Measurements from ENCODE around the gene NFIX.

The NFIX gene

DNA sequence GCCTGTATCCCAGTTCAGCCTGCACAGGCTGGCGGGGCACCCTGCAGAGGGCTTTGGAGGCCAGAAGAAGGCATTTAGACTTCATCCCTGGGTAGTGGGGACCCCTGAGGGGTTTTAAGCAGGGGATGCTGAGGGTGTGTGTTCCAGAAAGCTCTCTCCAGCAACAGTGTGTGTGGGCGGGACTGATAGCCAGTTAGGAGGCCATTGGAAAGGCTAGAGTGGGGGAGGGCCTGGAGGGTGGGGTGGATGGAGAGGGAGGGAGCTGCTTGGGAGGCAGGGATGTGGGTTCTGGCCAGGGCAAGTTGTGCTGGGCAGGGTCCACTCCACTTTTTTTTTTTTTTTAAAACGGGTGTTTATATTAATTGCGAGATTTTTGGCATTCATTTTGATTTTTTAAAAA is 79.1 kb downstream of the NFIX start:
- no peak for DNase-seq (ENCODE audit: low read depth)

DNA sequence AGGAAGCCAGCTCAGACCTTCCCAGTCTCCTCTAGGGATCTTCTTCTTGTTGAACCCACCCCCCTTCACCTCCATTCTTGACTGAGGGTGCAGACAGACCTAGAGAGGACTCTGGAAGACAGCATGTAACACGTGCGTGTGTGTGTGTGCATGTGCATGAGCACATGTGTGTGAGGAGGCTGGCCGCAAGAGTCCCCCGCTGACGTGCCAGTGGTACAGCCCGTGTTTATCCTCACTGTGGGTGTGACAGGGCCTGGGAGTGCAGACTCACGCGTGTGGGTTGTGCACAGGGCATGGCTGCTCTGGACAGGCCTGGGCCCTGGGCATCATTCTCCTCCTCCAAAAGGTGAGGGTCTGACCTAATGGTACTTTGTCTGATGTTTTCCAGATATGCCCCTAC is 81.0 kb downstream of the NFIX start:
- DNase-seq (ENCODE audit: low read depth) = no peak

DNA sequence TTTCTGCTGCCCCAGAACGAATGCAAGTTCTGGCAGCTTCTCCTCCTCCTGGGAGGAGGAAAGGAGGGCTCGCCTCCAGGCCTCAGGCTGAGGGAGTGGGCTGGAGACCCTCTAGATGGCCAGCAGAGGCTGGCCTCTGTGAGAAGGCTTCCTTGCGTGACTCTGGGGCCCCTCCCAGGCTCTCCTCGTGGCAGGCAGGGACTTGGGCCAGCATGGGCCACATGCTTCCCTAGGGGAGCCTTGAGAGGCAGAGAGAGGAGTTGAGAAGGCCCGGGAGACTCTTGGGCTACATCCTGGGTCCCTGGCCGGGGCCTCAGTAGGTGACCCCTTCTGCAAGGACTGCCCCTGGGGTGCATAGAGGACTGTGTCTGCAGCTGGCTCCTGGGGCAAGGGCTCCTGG is 81.5 kb downstream of the NFIX start:
- no peak for DNase-seq (ENCODE audit: low read depth)

- no peak for DNase-seq (ENCODE audit: low read depth)
These were observed 82.0 kb downstream of the NFIX start for GRCh38 chr19:13077240-13077639.

DNA sequence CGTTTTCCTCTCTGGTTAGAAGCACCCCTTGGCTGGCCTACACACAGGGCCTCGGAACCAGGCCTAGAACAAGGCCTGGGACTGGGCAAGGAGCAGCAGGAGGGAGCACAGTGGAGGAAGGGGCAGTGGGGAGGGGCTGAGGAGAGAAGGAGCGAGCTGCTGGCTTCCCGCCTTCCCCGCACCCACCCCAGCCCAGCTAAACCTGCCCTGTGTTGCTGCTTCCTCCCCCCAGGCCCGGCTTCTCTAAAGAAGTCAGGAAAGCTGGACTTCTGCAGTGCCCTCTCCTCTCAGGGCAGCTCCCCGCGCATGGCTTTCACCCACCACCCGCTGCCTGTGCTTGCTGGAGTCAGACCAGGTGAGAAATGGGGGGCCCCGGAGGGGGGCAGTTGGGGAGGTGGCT is 83.1 kb downstream of the NFIX start:
- DNase-seq (ENCODE audit: low read depth) = no peak

GRCh38 chr19:13078897-13079541 is 83.7 kb downstream of the NFIX start:
- no peak for DNase-seq (ENCODE audit: low read depth)

GRCh38 chr19:13079542-13079986 is 84.3 kb downstream of the NFIX start:
- DNase-seq (ENCODE audit: low read depth) = no peak

DNA sequence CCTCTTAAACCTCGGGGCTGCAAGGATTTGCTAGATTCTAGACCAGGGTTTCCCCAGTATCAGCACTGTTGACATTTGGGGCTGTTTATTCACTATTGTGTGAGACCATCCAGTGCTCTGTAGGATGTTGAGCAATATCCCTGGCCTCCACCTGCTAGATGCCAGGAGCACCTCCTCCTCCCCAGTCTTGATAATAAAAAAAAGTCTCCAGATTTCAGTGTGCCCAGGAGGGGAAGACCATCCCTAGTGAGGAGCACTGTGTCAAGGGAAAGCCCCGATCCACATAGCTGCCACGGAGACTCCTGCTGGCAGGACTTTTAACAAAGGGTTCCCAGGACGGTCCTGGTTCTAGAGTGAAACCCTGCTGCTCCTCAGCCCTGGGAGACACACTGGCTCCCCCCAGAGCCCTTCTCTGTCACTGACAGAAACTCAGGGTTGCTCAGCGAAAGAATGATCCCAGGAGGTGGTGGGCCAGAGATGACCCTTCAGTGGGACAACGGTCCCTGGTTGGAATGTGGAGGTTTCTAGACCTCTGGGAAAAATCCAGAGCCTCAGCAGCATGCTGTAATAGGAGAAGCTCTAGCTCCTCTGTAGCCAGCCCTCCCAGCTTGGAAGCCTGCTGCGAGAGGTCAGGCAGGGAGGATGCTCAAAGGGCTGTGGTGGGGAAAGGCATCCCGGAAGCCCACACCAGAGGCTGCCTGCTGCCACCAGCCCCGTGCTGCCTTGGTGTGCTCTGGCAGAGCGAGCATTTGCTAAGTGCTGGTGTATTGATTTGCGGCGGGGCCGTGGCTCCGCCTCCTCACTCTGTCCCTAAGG is 87.1 kb downstream of the NFIX start:
- no peak for DNase-seq (ENCODE audit: low read depth)

- DNase-seq (ENCODE audit: low read depth) = no peak
These were observed 87.7 kb downstream of the NFIX start for GRCh38 chr19:13083008-13083404.

GRCh38 chr19:13083627-13084026 is 88.4 kb downstream of the NFIX start:
- DNase-seq (ENCODE audit: low read depth) = no peak

- DNase-seq (ENCODE audit: low read depth) = no peak
These were observed 90.4 kb downstream of the NFIX start for GRCh38 chr19:13085666-13086065.

DNA sequence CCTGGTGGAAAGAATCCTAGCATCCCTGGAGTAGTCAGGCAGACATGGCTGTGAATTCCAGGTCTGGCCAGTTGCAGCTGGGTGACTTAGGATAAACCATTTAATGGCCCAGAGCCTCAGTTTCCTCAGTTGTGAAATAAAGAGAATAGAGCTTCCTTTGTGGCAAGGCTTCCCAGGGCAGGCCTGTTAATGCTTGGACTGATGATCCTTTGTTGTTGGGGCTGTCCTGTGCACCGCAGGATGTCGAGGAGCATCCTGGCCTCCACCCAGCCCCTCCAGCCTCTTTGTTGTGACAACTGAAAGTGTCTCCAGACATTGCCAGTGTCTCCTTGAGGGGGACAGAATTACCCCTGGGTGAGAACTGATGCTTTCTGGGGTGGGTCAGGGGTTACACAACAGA is 91.1 kb downstream of the NFIX start:
- no peak for DNase-seq (ENCODE audit: low read depth)

GRCh38 chr19:13087295-13087694 is 92.0 kb downstream of the NFIX start:
- DNase-seq (ENCODE audit: low read depth) = no peak

GRCh38 chr19:13087795-13088537 is 92.7 kb downstream of the NFIX start:
- no peak for DNase-seq (ENCODE audit: low read depth)

DNA sequence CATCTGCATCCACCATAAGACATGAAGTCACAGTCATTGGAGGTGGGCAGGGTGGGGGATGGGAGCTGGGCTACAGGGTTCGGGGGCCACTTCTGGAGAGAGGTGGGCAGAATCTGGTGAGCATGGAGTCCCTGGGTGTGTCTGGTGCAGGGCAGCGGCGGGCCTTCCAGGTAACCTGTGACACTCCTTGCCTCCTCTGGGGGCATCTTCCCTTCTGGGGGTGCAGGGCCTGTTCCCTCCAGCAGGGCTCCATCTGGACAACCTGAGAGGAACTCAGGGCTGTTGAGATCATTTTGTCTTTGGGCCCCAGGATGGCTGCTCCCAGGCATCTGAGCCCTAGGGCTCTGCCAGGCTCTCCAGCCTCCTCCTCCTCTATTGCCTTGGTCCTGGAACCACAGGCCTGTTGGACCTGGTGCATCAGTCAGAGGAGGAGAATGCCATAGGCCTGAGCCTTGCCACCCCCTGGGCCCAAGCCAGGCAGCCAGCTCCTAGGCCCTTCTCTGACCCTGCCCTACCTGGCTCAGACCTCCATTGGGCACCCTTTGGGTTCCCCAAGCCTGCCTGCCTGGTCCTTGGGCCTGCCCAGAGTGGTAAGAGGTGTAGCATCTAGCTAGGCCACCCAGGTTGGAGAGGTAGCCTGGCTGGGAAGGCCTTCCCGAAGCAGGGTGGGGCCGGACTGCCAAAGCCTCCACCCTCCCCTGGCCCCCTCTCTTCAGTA is 94.0 kb downstream of the NFIX start:
- no peak for DNase-seq (ENCODE audit: low read depth)

GRCh38 chr19:13089857-13090507 is 94.7 kb downstream of the NFIX start:
- DNase-seq (ENCODE audit: low read depth) = no peak

- no peak for DNase-seq (ENCODE audit: low read depth)
These were observed 95.4 kb downstream of the NFIX start for GRCh38 chr19:13090511-13091231.

DNA sequence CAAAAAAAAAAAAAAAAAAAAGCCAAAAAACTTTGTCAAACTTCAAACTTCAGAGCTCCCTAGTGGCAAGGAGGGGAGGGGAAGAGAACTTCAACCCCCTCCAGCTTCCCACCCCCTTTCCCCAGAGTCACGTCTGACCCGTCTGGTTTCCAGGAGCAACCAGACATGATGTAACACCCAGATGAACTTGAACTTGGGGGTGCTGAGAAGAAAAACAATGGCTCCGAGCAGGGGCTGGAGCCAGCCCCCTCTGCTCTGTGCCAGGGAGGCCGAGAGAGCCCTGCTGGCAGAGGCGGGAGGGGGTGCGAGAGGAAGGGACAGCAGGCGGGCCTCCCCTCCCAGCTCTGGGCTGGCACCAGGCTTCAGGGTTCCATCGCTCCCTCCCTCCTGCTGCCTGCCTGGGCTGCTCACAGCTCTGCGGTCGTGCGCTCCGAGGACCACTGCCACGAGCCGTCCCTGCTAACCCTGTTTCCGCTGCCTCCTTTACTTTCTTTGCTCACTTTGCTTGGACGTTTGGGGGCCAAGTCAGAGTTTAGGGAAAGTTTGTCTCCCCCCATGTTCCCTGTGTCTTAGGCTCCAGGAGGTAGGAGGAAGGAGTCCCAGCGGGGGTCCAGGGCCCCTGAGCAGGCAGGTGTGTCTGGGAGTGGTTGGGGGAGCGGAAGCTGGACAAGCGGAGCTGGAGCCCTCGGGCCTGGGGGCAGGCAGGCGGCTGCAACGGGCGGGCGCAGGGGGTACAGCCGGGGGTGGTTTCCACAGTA is 96.3 kb downstream of the NFIX start:
- no peak for DNase-seq (ENCODE audit: low read depth)

- DNase-seq (ENCODE audit: low read depth) = no peak
These were observed 96.9 kb downstream of the NFIX start for GRCh38 chr19:13092158-13092543.

GRCh38 chr19:13092606-13093235 is 97.4 kb downstream of the NFIX start:
- no peak for DNase-seq (ENCODE audit: low read depth)
